GM12865 (cell line): Measurements from ENCODE around the gene ACTN3.
"Not testable (repeated sequence)": the region's sequence is repeated elsewhere in the genome, so short reads cannot be mapped to it uniquely, and the experiment has no call there.

Experiments
- DNase-seq: peaks from one replicate; pipeline ENCODE4 v3.0.0; 2010; ENCODE audit warnings: low read depth
- H3K4me3 ChIP-seq: 2 replicates; pipeline ENCODE4 v1.5.1; 2011; ENCODE audit warnings: mild to moderate bottlenecking, low read depth, low read length, control low read depth
- TF ChIP-seq, protein P1 (sequence below): IDR thresholded peaks from 2 replicates; pipeline ENCODE4 v1.5.1; 2011; ENCODE audit warnings: low read length, control low read depth, low read depth, inconsistent platforms; ENCODE audit not compliant: insufficient read depth; ENCODE audit errors: missing control alignments

ACTN3 gene

DNA sequence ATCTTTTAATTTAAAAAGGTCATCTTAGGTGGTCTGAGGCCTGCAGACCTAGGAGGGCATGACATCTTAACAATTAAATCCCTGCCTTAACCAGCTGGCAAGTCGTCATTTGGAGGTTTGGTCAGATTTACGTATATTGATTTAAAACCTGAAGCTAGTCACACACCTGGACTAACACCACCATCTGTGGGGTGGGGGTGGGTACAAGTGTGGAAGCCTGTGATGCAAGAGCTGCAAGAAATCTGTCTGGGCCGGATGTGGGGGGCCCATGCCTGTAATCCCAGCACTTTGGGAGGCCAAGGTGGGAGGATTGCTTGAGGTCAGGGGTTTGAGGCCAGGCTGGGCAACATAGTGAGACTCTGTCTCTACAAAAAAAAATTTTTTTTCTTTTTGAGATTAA is 34.6 kb downstream of the ACTN3 start:
- TF ChIP-seq, protein P1, sequence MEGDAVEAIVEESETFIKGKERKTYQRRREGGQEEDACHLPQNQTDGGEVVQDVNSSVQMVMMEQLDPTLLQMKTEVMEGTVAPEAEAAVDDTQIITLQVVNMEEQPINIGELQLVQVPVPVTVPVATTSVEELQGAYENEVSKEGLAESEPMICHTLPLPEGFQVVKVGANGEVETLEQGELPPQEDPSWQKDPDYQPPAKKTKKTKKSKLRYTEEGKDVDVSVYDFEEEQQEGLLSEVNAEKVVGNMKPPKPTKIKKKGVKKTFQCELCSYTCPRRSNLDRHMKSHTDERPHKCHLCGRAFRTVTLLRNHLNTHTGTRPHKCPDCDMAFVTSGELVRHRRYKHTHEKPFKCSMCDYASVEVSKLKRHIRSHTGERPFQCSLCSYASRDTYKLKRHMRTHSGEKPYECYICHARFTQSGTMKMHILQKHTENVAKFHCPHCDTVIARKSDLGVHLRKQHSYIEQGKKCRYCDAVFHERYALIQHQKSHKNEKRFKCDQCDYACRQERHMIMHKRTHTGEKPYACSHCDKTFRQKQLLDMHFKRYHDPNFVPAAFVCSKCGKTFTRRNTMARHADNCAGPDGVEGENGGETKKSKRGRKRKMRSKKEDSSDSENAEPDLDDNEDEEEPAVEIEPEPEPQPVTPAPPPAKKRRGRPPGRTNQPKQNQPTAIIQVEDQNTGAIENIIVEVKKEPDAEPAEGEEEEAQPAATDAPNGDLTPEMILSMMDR: no peak
- DNase-seq: no peak
- no peak overlapping the region for H3K4me3 ChIP-seq

DNA sequence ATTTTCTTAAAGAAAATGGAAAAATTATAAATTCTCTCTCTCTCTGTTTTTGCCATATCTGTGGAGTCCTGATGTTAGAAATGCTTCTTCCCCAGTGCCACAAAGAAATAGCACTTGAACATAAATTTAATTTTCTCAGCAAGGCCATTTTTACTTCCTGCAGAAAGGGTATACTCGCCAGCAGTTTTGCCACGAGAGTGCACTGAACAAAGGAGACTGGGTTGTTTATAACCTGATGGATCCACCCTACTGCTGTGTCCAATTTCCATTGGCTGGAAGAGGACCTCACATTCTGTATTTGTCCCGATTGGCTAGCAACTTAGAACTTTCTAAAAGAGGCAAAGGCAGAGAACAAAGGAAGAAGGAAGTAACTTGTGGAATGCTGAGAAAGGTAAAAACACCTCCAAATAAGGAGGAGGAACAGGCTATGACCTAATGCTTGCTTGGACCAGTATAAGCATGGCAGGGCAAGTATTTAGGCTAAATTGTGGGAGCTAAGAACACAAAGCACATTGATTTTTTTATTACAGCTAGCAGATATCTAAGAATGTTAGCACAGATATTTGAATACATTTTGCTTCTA is 36.0 kb downstream of the ACTN3 start:
- DNase-seq, H3K4me3 ChIP-seq: not testable (repeated sequence)

DNA sequence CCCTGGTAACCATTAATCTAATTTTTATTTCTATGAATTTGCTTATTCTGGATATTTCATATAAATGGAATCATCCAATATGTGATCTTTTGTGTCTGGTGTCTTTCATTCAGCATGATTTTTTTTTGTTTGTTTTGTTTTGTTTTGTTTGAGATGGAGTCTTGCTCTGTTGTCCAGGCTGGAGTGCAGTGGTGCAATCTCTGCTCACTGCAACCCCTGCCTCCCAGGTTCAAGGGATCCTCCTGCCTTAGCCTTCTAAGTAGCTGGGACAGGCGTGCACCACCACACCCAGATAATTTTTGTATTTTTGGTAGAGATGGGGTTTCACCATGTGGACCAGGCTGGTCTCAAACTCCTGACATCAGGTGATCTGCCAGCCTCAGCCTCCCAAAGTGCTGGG is 38.7 kb downstream of the ACTN3 start:
- DNase-seq, H3K4me3 ChIP-seq: not testable (repeated sequence)

DNA sequence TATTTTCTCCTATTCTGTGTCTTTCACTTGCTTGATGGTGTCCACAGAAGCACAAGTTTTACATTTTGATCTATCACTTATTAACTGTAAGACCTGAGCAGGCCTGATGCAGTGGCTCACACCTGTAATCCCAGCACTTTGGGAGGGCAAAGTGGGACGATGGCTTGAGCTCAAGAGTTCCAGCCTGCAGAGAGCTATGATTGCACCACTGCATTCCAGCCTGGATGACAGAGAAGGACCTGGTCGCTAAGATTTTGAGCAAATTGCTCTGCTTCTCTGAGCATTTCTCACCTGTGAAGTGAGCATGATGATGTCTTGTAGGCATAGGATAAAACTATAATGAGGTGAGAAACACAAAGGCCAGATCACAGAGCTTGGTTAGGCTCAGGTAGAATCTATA is 39.4 kb downstream of the ACTN3 start:
- H3K4me3 ChIP-seq: no peak overlapping the region
- no peak for DNase-seq
- TF ChIP-seq, protein P1: no peak

DNA sequence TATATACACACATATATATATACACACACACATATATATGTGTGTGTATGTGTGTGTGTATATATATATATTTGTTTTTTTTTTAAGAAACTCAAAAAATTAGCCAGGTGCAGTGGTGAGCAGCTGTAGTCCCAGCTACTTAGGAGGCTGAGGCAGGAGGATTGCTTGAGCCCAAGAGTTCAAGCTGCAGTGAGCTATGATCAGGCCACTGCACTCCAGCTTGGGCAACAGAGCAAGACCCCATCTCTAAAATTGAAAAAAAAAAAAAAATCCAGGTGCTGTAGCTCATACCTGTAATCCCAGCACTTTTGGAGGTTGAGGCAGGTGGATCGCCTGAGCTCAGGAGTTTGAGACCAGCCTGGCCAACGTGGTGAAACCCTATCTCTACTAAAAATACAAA is 42.6 kb downstream of the ACTN3 start:
- not testable (repeated sequence) for H3K4me3 ChIP-seq, DNase-seq

DNA sequence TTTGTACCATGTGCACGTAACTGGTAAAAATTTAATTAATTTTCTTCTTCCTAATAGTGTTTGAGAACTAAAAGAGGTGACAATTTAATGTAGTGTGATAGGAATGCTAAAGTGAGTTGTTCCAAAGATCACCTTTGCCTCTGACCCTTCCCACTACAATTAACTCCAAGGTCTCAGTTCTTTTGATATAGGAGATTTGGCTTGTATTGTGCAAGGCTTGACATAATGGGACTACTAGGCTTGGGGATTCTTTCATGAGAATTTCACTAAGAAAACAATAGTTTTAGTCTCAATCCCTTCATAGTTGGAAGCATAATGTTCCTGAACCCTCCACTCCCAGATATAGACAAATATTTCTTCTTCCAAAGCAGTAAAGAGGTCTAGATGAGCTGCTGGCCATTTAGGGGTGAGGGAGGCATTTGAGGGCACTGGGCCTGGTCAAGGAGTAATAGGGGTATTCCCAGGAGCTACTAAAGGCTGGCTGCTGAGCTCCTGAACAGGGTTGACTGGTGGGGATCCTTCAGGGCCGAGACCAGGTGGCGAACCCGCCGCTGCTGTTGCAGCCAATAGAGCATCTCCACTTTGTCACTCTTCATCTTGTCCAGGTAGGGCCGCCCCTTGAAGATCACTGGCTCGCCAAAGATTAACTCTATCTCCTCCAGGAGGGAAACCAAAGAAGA is 43.4 kb downstream of the ACTN3 start:
- no peak for DNase-seq
- TF ChIP-seq, protein P1: no peak
- no peak overlapping the region for H3K4me3 ChIP-seq

DNA sequence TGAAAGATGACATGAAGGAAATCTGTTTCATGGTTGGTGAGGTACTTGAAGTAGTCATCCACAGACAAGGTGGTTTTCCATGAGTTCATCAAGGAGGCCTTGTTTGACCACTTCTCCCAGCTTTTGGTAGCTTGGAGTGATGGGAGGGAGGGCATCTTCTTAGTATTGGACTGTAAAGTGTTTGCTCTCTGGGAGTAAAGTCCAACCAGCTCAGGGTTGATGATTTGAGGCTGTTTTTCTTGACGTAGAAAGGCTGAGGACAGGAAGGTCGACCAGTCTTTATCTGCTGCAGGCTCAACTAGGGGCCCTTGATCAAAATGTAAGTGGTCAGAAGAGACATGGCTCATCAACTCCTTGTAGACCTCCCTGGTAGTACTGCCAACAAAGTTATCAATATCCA is 44.5 kb downstream of the ACTN3 start:
- H3K4me3 ChIP-seq: no peak overlapping the region
- TF ChIP-seq, protein P1: no peak
- DNase-seq: no peak

DNA sequence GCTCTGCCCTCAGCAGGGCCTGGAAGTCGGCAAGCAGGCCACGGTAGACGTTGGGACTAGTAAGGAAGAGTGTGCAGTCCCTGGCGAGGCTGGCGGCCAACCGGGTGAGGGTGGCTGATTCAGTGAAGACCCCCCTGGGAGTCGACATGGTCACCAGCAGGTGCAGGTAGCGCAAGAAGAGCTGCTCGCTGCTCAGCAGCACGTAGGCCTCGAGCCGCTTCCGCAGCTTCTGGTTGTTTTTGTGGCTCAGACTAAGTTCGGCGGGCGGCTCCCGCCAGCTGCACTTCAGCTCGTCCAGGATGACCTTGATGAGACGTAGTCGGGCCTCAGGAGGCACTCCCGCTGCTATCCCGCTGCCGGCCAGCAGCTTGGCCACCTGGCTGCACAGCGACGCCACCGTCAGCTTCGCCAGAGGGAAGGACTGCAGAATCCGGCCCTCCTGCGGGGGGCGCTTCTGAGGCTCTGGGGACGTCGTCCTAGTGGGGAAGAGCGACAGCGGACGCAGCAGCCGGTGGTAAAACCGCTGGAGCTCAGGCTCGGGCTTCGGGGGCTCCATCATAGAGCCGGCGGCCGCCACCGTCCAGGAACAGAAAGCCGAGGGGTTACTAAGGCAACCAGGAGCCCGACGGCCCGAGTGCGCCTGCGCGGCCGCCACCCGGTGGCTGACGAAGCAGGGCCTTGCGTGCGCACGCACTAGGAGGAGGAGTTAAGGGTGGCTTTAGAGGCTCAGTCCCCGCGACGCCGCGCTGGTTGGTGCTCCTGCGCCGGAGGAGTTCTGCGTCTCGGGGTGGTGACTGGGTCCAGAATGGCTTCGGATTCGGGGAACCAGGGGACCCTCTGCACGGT is 46.0 kb downstream of the ACTN3 start, which contains the start of the genes CCDC87 and CCS:
CCDC87 (minus strand) TSS at position 607 of the 846 bp plus-strand sequence; CDS start at position 559, 48 bp downstream.
CCS (plus strand) TSS at position 729 of the 846 bp plus-strand sequence; CDS start at position 806, 77 bp downstream.
- H3K4me3 ChIP-seq: peak within 1 kb of the TSS; percentile 78
- peak; percentile 98 for DNase-seq
- TF ChIP-seq, protein P1: no peak
